HG02981 (cell line): ENCODE results near the gene ADAMTSL2.

ENCODE experiments used
- ATAC-seq: cut with Tn5 transposase; IDR thresholded peaks from one replicate; pipeline ENCODE4 v1.9.1; 2021; ENCODE audit warnings: mild to moderate bottlenecking, moderate library complexity; ENCODE audit not compliant: unreplicated experiment

The ADAMTSL2 gene

DNA sequence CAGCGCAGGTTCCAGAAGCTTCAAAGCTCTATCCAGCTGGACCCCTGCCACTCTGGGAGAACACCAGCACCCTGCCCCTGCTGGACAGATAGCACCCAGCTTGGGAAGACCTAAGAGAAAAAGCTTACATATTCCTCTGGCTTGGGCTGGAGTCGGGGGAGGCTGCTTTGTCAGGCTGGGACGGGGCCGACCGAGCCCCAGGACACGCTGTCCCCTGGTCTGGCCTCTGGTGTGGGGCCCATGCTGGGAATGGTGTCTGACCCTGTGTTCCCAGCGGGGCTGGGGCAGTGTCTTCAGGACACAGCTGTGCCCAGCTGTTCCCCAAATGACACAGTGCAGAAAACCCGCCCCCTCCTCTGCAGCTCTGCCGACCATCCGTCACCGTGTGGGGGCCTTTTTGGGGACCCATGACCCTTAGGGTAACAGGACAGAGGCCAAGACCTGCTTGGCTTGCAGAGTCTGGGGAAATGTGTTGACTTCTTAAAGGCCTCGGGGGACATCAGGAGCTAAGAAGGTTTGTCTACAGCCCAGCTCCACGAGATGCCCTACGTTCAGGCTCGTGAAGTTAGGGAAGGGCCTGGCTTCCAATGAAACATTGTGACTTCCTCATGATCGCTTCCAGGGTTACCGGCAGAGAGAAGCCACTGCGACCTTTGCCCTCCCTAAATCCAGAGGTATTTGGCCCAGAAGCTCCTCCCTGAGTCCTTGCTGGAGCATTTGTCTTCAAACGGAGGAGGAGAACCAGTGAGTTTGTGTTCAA lies 35.2 kb upstream of the ADAMTSL2 start:
- ATAC-seq, result no peak

DNA sequence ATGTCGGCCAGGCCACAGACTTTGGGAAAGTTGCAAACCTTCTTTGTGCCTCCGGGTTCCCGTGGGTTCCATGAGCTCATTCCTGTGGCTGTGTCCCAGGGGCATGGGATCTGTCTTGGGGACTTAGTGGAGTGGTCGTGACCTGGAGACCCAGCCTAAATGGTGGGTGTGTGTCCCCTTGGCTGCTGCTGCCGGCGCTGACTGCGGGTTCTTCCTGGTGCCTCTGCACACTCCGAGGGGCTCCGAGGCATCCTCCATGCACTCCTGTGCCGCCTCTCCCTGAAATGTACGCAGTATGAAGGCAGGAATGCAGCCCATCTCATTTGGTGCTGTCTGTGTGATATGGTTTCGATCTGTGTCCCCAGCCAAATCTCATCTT lies 34.6 kb upstream of the ADAMTSL2 start:
- no peak for ATAC-seq

DNA sequence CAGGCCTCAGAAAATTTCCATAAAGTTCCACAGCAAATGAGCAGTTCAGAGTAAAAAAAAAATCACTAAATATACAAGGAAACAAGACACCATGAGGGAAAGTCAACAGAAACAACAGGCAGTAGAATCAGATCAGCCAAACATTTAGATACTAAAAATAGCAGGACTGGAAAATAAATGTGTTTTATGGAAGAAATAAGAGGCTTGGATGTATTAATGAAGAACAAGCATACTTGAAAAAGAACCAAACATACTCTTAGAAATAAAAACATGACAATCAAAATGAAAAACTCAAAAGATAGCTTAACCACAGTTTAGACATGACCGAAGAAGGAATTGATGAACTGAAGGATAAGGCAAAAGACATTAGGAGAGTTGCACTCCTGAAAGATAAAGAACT lies 32.4 kb upstream of the ADAMTSL2 start:
- ATAC-seq, result no peak

DNA sequence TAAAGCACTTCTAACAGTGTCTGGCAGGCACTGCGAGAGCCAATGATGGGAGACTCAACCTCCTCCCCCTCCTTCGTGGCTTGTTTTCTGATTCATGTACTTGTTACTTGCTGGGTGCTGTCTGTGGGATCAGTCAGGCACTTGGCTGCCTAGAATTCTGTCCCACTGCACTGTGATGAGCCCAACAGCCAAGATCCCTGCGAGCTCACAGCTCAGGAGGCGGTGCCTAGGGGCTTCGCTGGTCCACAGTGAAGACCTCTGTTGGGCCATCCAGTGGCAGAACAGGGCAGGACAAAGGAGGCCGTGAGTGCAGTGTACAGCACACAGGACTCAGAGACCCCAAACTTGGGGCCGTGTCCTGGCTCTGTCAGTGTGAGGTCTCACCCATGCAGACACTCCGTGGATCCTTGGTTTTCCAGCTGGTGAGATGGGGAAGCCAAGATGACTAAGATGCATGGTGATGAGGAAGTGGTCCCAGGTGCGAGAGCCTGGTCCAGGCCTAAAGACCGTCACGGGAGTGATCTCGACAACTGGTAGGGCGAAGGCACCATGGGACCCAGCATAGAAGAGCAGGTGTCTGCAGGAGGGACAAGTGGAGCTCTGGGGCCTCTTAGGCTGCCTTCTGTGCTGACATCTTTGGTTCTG lies 29.2 kb upstream of the ADAMTSL2 start:
- ATAC-seq, result no peak

DNA sequence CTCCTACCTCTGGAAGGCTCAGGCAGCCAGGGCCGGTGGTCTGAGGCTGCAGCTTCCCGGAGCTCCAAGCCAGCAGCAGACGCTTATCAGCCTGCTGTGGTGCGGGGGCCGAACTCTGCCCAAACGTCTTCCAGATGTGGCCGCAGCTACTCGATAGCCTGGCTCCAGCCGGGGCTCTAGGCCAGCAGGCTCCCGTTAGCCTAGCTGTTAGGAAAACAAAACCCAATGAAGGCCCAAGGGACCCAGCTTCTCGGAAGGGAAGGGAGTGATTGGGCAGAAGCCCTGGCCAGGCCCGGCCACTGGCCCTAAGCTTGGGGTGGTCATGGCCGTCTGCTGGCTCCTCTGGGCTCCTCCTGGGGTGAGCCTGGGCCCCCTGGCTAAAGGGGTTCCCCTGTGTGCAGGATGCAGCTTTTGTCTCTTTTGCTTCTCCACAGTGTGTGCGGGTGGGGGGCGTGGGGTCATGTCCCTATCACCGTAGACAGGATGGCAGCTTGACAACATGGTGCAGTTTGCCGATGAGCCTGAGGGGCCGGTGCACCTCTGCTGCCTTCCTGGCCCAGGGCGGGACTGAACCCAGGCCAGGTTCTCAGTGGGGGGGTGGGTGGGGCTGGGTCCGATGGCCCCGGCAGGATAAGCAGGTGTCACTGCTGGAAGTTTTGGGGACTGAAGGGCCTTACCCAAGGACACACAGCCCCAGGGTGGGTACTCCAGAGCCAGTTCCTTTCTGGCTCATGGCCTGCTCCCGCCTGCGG lies 28.4 kb upstream of the ADAMTSL2 start:
- ATAC-seq, result no peak

- ATAC-seq, result no peak
Observed at GRCh38 chr9:133506653-133507038, 27.9 kb upstream of the ADAMTSL2 start.

DNA sequence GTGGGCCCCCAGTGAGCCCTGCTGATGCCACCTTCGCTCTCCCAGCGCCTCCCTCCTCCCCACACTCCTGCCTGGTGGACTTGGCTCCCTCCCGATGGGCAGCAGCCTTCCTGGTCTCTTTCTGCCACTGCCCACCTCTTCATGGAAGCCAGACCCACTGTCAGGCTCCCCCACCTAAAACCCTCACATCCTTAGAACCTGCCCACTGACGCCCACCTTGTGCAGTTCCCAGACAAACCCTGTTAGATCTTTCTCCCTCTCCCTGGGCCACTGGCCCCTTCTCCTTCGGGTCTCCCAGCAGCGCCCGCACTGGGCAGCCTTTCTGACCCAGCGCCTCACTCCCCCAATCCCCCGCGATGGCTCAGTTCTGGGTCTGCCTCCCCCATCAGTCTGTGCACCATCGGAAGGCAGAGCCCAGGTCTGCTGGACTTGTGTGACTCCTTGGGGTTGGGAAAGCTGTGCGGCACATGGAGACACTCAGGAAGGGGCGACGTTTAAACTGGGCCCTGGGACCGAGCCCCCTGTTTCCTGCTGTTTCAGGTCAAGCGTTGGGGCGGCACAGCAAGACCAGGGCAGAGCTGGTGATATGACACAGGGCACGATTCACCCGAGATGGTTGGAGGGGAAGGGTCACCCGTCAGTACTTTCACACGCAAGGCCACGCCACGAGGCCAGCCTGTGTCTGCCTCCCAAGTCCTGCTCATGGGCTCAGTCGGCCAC lies 27.1 kb upstream of the ADAMTSL2 start:
- ATAC-seq, result no peak

DNA sequence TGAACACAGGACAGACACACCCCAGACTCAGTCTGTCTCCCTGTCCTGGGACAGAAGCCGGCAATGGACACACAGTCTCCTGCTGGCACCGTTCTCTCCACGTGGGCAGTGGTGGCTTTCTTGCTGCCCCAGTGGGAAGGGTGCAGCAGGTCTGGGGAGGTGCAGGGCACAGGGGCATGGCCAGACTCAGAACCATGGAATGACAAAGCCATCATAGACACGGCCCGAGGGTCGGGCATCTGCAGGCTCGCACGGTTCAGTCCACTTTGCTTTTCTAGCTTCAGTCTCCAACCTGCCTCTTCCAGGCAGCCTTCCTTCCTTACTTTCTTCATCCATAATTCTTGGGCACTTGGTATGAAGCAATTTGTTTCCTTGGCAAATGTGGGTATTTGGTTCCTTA lies 26.5 kb upstream of the ADAMTSL2 start:
- no peak for ATAC-seq

DNA sequence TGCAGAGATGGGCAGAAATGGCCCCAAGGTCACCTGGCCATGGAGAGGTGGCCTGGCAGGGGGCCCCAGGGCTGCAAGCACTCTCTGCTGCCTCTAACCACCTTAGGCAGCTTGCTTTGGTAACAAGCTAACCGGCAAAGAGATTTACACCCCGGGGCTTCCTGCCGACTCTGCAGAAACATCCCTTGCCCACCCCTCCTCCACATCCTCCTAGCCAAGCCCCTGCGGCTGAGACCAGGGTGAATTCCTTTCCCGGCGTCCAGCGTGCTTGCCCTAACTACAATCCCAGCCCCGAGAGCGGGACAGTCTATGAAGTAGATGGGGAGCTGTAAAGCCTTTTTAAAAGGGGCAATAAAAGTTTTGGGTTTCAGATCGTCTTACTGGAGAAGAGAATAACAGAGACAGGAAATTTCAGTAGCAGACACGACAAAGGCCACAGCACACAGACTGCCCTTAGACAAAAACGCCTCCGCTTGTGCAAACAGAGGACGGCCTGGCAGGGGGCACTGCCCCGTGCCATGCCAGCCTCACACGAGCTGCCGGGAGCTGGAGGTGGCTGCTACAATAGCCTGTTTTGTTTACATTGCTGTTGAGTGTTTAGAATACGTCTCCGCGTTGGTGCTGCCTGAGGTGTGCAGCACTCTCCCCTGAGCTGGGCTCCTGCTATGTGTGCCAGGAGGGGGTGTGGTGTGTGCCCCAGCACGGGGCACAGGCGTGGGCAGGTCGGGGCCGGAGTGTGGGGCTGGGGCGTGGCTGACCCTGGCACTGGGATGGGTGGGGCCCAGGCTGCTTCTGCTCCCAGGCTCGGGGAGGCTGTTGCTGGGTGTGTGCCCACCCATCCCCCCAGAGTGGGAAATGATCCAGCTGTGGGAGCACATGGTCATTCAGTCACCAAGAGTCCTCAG lies 25.1 kb upstream of the ADAMTSL2 start:
- no peak for ATAC-seq

DNA sequence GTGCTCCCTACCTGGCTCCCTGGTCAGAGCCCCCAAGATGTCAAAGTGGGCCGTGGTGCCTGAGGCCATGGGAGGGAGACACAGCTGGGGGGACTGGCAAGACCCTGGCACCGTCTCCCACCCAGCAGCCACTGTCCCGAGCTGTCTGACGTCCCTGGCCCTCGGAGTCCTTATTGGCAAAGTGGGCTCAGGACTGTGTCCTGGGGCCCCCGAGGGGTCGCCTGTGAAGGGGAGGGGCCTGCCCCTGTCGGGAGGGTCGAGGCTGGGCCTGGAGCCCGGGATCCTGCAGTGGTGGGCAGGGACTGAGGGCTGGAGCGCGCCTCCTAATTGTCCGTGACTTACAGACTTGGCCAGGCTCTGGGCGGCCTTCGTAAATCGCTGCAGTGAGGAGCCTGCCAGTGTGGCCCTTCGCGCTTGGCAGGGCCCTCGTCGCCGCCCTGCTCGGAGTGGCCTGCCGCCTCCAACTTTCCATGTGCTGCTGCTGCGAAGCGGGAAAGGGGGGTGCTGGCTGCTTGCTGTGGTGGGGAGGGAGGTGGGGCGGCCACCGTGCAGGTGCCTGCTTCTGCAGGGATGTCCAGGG lies 23.5 kb upstream of the ADAMTSL2 start:
- no peak for ATAC-seq

GRCh38 chr9:133511607-133512006 lies 22.9 kb upstream of the ADAMTSL2 start:
- ATAC-seq, result no peak

DNA sequence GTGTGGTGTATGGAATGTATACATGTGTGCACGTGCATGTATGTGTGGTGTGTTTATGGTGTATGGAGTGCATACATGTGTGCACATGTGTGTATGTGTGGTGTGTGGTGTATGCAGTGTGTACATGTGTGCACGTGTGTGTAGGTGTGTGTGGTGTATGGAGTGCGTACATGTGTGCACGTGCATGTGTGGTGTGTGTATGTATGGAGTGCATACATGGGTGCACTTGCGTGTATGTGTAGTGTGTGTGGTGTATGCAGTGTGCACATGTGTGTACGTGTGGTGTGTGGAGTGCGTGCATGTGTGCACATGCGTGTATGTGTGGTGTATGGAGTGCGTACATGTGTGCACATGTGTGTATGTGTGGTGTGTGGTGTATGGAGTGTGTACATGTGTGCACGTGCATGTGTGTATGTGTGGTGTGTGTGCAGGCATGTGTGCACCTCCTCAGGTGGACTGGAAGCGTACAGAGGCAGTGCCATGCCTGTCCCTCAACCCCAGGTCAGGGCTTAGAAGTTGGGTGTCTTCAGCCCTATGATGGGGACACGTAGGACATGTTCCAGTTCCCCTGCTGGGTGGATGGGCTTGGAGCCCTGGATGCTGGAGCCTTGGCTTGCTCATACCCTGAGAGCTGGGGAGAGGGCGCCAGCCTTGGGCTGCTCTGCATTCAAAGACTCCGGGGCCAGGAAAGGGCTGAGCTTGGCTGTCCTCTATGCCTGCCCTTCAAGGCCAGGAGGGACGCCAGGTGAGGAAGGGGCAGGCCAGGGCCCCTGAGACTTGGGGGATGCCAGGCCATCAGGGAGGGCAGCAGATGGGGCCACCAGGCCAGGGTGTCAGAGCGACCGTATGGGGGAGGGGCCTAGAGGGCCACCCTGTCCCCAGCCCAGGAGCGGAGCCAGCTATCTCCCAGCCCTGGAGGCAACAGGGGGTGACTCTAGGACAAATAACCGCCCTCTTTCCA lies 22.0 kb upstream of the ADAMTSL2 start:
- no peak for ATAC-seq

DNA sequence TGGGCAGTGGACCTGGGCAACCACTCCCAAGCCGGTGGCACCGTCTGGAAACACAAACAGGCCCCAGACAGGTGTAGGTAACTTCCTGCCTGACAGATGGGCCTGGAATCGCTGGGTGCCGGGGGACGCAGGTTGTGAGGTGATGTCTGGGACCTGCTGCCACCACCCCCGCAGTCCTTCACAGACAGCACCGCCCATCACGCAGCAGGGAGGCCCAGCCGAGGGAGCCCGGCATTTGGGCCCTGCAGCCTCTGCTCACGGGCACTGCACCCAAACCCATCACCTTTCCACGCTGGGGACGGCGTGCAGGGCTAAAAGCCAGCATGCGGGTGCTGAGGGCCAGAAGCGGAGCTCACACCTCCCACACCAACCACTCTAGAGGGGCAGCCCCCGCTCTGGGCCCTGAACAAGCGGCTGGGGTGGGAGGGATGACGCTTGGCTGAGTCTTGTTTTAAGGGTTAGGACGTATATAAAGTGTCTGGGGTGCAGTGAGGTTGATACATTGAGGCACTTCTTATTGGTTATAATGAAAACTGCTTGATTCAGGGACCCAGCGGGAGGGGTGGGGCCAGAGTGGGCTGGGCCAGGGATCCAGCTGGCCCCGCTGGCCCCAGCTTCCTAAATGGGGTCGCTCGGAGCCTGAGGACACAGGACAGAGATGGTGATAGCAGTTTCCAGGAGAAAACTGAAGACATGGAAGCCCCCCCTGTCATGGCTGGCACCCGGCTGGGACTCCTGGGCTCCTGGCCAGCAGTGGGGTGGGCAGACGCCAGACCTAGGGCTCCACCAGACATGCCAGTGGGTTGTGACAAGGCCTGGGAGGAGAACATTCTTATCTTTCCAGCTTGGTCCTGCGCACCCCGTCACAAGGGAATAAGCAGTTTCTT lies 21.0 kb upstream of the ADAMTSL2 start:
- no peak for ATAC-seq

DNA sequence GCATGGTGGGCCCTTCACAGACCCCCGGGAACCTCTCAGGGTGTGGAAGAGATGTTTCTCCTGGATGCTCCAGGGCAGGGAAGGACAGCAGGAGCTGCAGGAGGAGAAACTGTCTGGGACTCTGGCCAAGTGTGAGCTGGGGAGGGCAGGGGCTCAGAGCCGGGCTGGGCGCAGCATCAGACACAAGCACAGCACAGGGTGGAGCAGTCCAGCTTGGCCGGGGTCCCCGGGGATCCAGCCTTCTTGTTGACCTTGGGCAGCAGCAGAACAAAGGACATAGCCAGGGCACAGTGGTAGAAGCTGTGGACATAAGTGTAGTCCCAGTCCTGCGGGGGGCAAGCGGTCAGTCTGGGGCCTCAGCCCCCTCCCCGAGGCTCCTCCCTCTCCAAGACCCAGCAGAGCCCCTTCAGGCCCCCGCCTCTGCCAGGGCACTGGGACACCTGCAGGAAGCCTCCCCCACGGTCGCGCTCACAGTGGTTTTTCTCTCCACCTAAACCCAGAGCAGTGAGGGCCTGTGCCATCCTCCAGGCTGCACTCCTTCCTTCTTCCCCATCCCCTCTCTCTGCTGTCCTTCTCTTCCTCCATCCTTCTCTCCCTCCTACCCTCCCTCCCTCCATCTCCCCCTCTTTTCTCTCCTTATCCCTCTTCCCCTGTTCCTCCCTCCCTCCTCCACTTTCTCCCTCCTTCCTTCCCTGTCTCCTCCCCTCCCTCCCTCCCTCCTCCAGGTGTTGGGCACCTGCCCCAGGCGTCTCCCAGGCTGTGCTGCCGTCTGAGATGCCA lies 19.9 kb upstream of the ADAMTSL2 start:
- no peak for ATAC-seq

- no peak for ATAC-seq
Observed at GRCh38 chr9:133515240-133515610, 19.3 kb upstream of the ADAMTSL2 start.

- ATAC-seq, result no peak
Observed at GRCh38 chr9:133515615-133516255, 18.8 kb upstream of the ADAMTSL2 start.
